DND-41 (cell line): Measurements from ENCODE around the gene SRPRB.

Experiments used
- CTCF ChIP-seq: IDR thresholded peaks from 2 replicates; pipeline ENCODE4 v1.5.1; 2012; ENCODE audit warnings: borderline replicate concordance, low read length, moderate library complexity, mild to moderate bottlenecking; ENCODE audit not compliant: poor library complexity, severe bottlenecking; ENCODE audit errors: extremely low read depth
- EZH2 ChIP-seq: IDR thresholded peaks from 3 replicates; pipeline ENCODE4 v1.6.1; 2012; ENCODE audit warnings: borderline replicate concordance, low read depth, mild to moderate bottlenecking, moderate library complexity, low read length, inconsistent platforms; ENCODE audit not compliant: severe bottlenecking

- TF ChIP-seq CTCF = no peak
- no peak for TF ChIP-seq EZH2
Observed at GRCh38 chr3:133855772-133856171, 50.2 kb downstream of the SRPRB start.
